HG02973 (cell line): Measurements from ENCODE around the gene SAP30L.
A peak's percentile ranks its signal among the peaks of the same experiment; 100 is the strongest.

Experiments used
- ATAC-seq: cut with Tn5 transposase; IDR thresholded peaks from one replicate; pipeline ENCODE4 v1.9.1; 2021; ENCODE audit warnings: moderate library complexity; ENCODE audit not compliant: unreplicated experiment

Gene SAP30L

GRCh38 chr5:154479160-154479943 is 33.6 kb downstream of the SAP30L start:
- no peak for ATAC-seq

- no peak for ATAC-seq
These were observed 34.4 kb downstream of the SAP30L start for GRCh38 chr5:154479944-154480750.

- ATAC-seq: no peak
These were observed 35.0 kb downstream of the SAP30L start for GRCh38 chr5:154480847-154481246.

- ATAC-seq: no peak
These were observed 36.0 kb downstream of the SAP30L start for GRCh38 chr5:154481584-154482381.

GRCh38 chr5:154482528-154483449 is 37.0 kb downstream of the SAP30L start:
- ATAC-seq: no peak

- ATAC-seq: no peak
These were observed 38.0 kb downstream of the SAP30L start for GRCh38 chr5:154483654-154484392.

GRCh38 chr5:154484393-154485095 is 38.7 kb downstream of the SAP30L start:
- ATAC-seq: no peak

GRCh38 chr5:154485096-154485491 is 39.3 kb downstream of the SAP30L start:
- no peak for ATAC-seq

- ATAC-seq: no peak
These were observed 40.1 kb downstream of the SAP30L start for GRCh38 chr5:154485850-154486426.

- ATAC-seq: no peak
These were observed 40.6 kb downstream of the SAP30L start for GRCh38 chr5:154486427-154486866.

- peak; percentile 100 for ATAC-seq
These were observed 41.7 kb downstream of the SAP30L start for GRCh38 chr5:154487541-154487940.

- ATAC-seq: no peak
These were observed 46.1 kb downstream of the SAP30L start for GRCh38 chr5:154491941-154492340.

- ATAC-seq: no peak
These were observed 47.5 kb downstream of the SAP30L start for GRCh38 chr5:154493274-154493673.

GRCh38 chr5:154494036-154494435 is 48.2 kb downstream of the SAP30L start:
- ATAC-seq: peak; percentile 75

GRCh38 chr5:154498591-154498990 is 52.8 kb downstream of the SAP30L start:
- ATAC-seq: no peak

- no peak for ATAC-seq
These were observed 53.2 kb downstream of the SAP30L start for GRCh38 chr5:154498994-154499393.

GRCh38 chr5:154501566-154501965 is 55.8 kb downstream of the SAP30L start:
- ATAC-seq: no peak

GRCh38 chr5:154502180-154502579 is 56.4 kb downstream of the SAP30L start:
- ATAC-seq: no peak

GRCh38 chr5:154503698-154504039 is 57.9 kb downstream of the SAP30L start:
- ATAC-seq: no peak
